IMR-90 (cell line): Measurements from ENCODE around the gene FBLIM1. TPM values are rescaled to one million over a fixed set of nuclear protein-coding genes. Genes with fewer than 3 reads are reported as not detected.
"Not testable (repeated sequence)": the region's sequence is repeated elsewhere in the genome, so short reads cannot be mapped to it uniquely, and the experiment has no call there.

Experiments used
- ATAC-seq: fragments of 200-7000 bp; cut with Tn5 transposase; 2 replicates; pipeline ENCODE4 v1.9.1; 2020; ENCODE audit warnings: low read depth, mild to moderate bottlenecking, moderate library complexity
- BruUV-seq: library from RNA; stranded (reverse); fragments of 400-500 nt; replicated peaks from 2 replicates; lab custom pipeline; 2021; lab: Mats Ljungman, UMichigan
- CTCF ChIA-PET: fragments of 300-600 bp; formaldehyde crosslinking; extraction: SDS; loops from one replicate; lab custom pipeline; 2021; ENCODE audit warnings: antibody characterized with exemption; lab: Yijun Ruan, JAX
- POLR2A ChIA-PET: fragments of 300-600 bp; sonication (Branson Sonifier 250); formaldehyde crosslinking; loops from one replicate; lab custom pipeline; 2022; ENCODE audit warnings: antibody characterized with exemption; ENCODE audit not compliant: unreplicated experiment; lab: Charles Lee
- DNase-seq: peaks from one replicate; pipeline ENCODE4 v3.0.0; 2013
- H2AFZ ChIP-seq: replicated peaks from 2 replicates; pipeline ENCODE3; 2013; ENCODE audit warnings: low read length, mild to moderate bottlenecking; ENCODE audit not compliant: poor library complexity
- H2AK5ac ChIP-seq: 2 replicates; pipeline ENCODE4 v1.6.1; 2013; ENCODE audit warnings: low read depth, low read length, inconsistent platforms
- H2AK9ac ChIP-seq: replicated peaks from 2 replicates; pipeline ENCODE3; 2013; ENCODE audit warnings: mild to moderate bottlenecking, low read depth, low read length, moderate library complexity; ENCODE audit not compliant: poor library complexity
- H2BK120ac ChIP-seq: 2 replicates; pipeline ENCODE4 v1.6.1; 2013; ENCODE audit warnings: low read depth, low read length, inconsistent platforms
- H2BK15ac ChIP-seq: 3 replicates; pipeline ENCODE4 v1.6.1; 2013; ENCODE audit warnings: low read depth, low read length, inconsistent platforms
- H2BK20ac ChIP-seq: 2 replicates; pipeline ENCODE4 v1.6.1; 2013; ENCODE audit warnings: low read depth, mild to moderate bottlenecking, inconsistent platforms, low read length, moderate library complexity
- H2BK5ac ChIP-seq: 2 replicates; pipeline ENCODE4 v1.6.1; 2013; ENCODE audit warnings: mild to moderate bottlenecking, low read depth, low read length, inconsistent platforms; ENCODE audit not compliant: poor library complexity, severe bottlenecking
- H3K14ac ChIP-seq: replicated peaks from 2 replicates; pipeline ENCODE4 v1.6.1; 2013; ENCODE audit warnings: low read depth, low read length, inconsistent platforms
- H3K18ac ChIP-seq: 2 replicates; pipeline ENCODE4 v1.6.1; 2013; ENCODE audit warnings: low read depth, low read length, control low read depth
- H3K23ac ChIP-seq: 2 replicates; pipeline ENCODE4 v1.6.1; 2013; ENCODE audit warnings: low read depth, low read length, inconsistent platforms
- H3K27ac ChIP-seq: 2 replicates; pipeline ENCODE4 v1.5.1; 2013; ENCODE audit warnings: mild to moderate bottlenecking, control low read depth, low read length; ENCODE audit not compliant: insufficient read depth
- H3K27me3 ChIP-seq: 2 replicates; pipeline ENCODE4 v1.6.1; 2013; ENCODE audit warnings: low read length; ENCODE audit not compliant: control insufficient read depth, insufficient read depth
- H3K36me3 ChIP-seq: 2 replicates; pipeline ENCODE4 v1.6.1; 2013; ENCODE audit warnings: low read length, mixed read lengths; ENCODE audit not compliant: control insufficient read depth, insufficient read depth
- H3K4ac ChIP-seq: 2 replicates; pipeline ENCODE4 v1.6.1; 2013; ENCODE audit warnings: low read depth, low read length, inconsistent platforms
- H3K4me1 ChIP-seq: 2 replicates; pipeline ENCODE4 v1.6.1; 2013; ENCODE audit warnings: low read length, mixed read lengths; ENCODE audit not compliant: control insufficient read depth, insufficient read depth
- H3K4me2 ChIP-seq: 2 replicates; pipeline ENCODE4 v1.6.1; 2013; ENCODE audit warnings: low read depth, mild to moderate bottlenecking, control low read depth, low read length, moderate library complexity
- H3K4me3 ChIP-seq: 2 replicates; pipeline ENCODE4 v1.5.1; 2013; ENCODE audit warnings: low read depth, mild to moderate bottlenecking, control low read depth, low read length, moderate library complexity; ENCODE audit not compliant: insufficient read depth
- H3K56ac ChIP-seq: 2 replicates; pipeline ENCODE4 v1.6.1; 2013; ENCODE audit warnings: low read length, inconsistent platforms; ENCODE audit not compliant: insufficient read depth; ENCODE audit errors: extremely low read depth
- H3K79me1 ChIP-seq, 2 experiments: 2 replicates each; pipeline ENCODE4 v1.6.1; 2013; ENCODE audit warnings: low read length in 2 of 2, inconsistent platforms in 1 of 2, low read depth in 1 of 2
- H3K9ac ChIP-seq: 2 replicates; pipeline ENCODE4 v1.6.1; 2013; ENCODE audit warnings: low read depth, low read length, control low read depth
- H3K9me1 ChIP-seq: 2 replicates; pipeline ENCODE4 v1.6.1; 2013; ENCODE audit warnings: low read length, inconsistent platforms; ENCODE audit not compliant: insufficient read depth
- H3K9me3 ChIP-seq: 2 replicates; pipeline ENCODE4 v1.6.1; 2013; ENCODE audit warnings: low read length; ENCODE audit not compliant: control insufficient read depth, insufficient read depth
- H4K20me1 ChIP-seq: 2 replicates; pipeline ENCODE4 v1.6.1; 2013; ENCODE audit warnings: low read length, inconsistent platforms; ENCODE audit not compliant: insufficient read depth
- H4K5ac ChIP-seq: 2 replicates; pipeline ENCODE4 v1.6.1; 2013; ENCODE audit warnings: mild to moderate bottlenecking, low read depth, low read length, control low read depth
- H4K8ac ChIP-seq, 2 experiments: 2 replicates each; pipeline ENCODE4 v1.6.1; 2013; ENCODE audit warnings: low read depth in 2 of 2, low read length in 2 of 2, control low read depth in 1 of 2, inconsistent platforms in 1 of 2
- H4K91ac ChIP-seq: 2 replicates; pipeline ENCODE4 v1.6.1; 2013; ENCODE audit warnings: low read depth, low read length, inconsistent platforms; ENCODE audit not compliant: insufficient read depth
- WGBS, 2 experiments: methylation state at CpG; one replicate each; pipeline versions ENCODE4 v1.1.5 to v1.1.7; 2013; ENCODE audit warnings: missing lambda C conversion rate in 2 of 2; ENCODE audit not compliant: insufficient read length in 1 of 2; ENCODE audit errors: extremely low coverage in 2 of 2; 5-methylcytosine and 5-hydroxymethylcytosine counted together
- dilution Hi-C: fragments of 300-500 bp; cut with HindIII; formaldehyde crosslinking; loops from one replicate; pipeline ENCODE4 v1.14.3; 2018; ENCODE audit warnings: low sequenced_read_pairs; ENCODE audit not compliant: unreplicated experiment
- in situ Hi-C: fragments of 300-500 bp; cut with MboI; formaldehyde crosslinking; loops from 3 replicates; pipeline ENCODE4 v1.14.3; 2019; ENCODE audit warnings: low sequenced_read_pairs, inconsistent platforms, mixed read lengths
- intact Hi-C: fragments of 100-400 bp; cut with micrococcal nuclease; formaldehyde crosslinking; loops from 2 replicates; pipeline ENCODE4 v1.10.0; 2022
- polyA plus RNA-seq, 3 experiments: library from polyadenylated mRNA; depleted of rRNA; stranded (reverse); fragments of >200 nt; gene quantifications; 2 replicates each; pipeline ENCODE4 v1.2.3, GENCODE V29; 2012; ENCODE audit warnings: low replicate concordance in 1 of 3
- total RNA-seq: library from RNA; depleted of rRNA; stranded (reverse); fragments of >200 nt; gene quantifications from 2 replicates; pipeline ENCODE4 v1.2.3, GENCODE V29; 2012

Gene FBLIM1
- total and polyA plus RNA-seq, 2 of the 4 experiments (the other 2 are of a cell fraction): 52.2 to 140 TPM

DNA sequence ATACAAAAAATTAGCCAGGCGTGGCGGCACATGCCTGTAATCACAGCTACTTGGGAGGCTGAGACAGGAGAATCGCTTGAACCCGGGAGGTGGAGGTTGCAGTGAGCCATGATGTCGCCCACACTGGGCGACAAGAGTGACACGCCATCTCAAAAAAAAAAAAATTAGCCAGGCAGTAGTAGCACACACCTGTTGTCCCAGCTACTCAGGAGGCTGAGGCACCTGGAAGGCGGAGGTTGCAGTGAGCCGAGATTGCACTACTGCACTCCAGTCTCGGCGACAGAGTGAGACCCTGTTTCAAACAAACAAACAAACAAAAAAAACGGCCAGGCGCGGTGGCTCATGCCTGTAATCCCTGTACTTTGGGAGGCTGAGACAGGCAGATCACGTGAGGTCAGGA, 69.0 kb downstream of the FBLIM1 start:
- H3K9me3 ChIP-seq, ATAC-seq, DNase-seq, dilution Hi-C loops, H2BK15ac ChIP-seq, H4K5ac ChIP-seq, H3K4ac ChIP-seq, H4K91ac ChIP-seq, H3K14ac ChIP-seq, H3K4me1 ChIP-seq, POLR2A ChIA-PET, H4K8ac ChIP-seq, H3K18ac ChIP-seq, H3K23ac ChIP-seq, BruUV-seq, H3K27me3 ChIP-seq, intact Hi-C loops, CTCF ChIA-PET, H3K56ac ChIP-seq, H2BK5ac ChIP-seq, H2BK20ac ChIP-seq, H3K9me1 ChIP-seq, H3K9ac ChIP-seq, H4K20me1 ChIP-seq, H3K27ac ChIP-seq, in situ Hi-C loops, H2AFZ ChIP-seq, H3K79me1 ChIP-seq, H3K36me3 ChIP-seq, H2AK5ac ChIP-seq, H3K4me2 ChIP-seq, H3K4me3 ChIP-seq, H2BK120ac ChIP-seq, H2AK9ac ChIP-seq: not testable (repeated sequence)
- 96% methylated on average over 9 of the region's 15 CpGs; no CpG with 5 or more reads in 1 of the 2 experiments for WGBS, 2 experiments

DNA sequence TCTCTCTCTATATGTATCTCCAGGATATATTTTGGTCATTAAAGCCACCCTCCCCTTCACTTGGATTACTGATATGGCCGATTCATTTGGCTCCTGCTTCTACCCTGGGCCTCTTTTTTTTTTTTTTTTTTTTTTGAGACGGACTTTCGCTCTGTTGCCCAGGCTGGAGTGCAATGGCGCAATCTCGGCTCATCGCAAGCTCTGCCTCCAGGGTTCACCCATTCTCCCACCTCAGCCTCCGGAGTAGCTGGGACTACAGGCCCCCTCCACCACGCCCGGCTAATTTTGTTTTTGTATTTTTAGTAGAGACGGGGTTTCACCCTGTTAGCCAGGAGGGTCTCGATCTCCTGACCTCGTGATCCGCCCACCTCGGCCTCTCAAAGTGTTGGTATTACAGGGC, 70.3 kb downstream of the FBLIM1 start:
- H3K79me1 ChIP-seq: peaks cover 5 to 17% of the 10 kb centered on the region in 2 experiments; a peak in 3 of 4 replicates
- DNase-seq, H2BK5ac ChIP-seq, H3K27ac ChIP-seq, H3K4me1 ChIP-seq, H2BK15ac ChIP-seq, H3K36me3 ChIP-seq, H3K4me3 ChIP-seq, H2AK5ac ChIP-seq, intact Hi-C loops, H2AFZ ChIP-seq, H4K20me1 ChIP-seq, in situ Hi-C loops, H3K23ac ChIP-seq, POLR2A ChIA-PET, H4K8ac ChIP-seq, ATAC-seq, H2BK20ac ChIP-seq, H3K4ac ChIP-seq, H3K4me2 ChIP-seq, H4K91ac ChIP-seq, H2BK120ac ChIP-seq, H3K9me1 ChIP-seq, H3K56ac ChIP-seq, H3K9ac ChIP-seq, H3K18ac ChIP-seq, CTCF ChIA-PET, H2AK9ac ChIP-seq, H3K9me3 ChIP-seq, dilution Hi-C loops, H4K5ac ChIP-seq, H3K27me3 ChIP-seq, BruUV-seq, H3K14ac ChIP-seq: not testable (repeated sequence)
- 88% methylated on average over 3 of the region's 14 CpGs; no CpG with 5 or more reads in 1 of the 2 experiments for WGBS, 2 experiments
